Measurements from ENCODE around the gene KLHL28.
A peak's percentile ranks its signal among the peaks of the same experiment; 100 is the strongest.

Gene KLHL28

GRCh38 chr14:44960646-44961045 lies 1.1 kb downstream of the KLHL28 start:
- DNase-seq (ENCODE audit: low spot score), result no peak

GRCh38 chr14:44960146-44960545 lies 1.6 kb downstream of the KLHL28 start:
- no peak for DNase-seq (ENCODE audit: low spot score)

- DNase-seq (ENCODE audit: low spot score), result no peak
Measured at GRCh38 chr14:44959538-44959937, 2.2 kb downstream of the KLHL28 start.

- no peak for DNase-seq (ENCODE audit: low spot score)
Measured at GRCh38 chr14:44956866-44957265, 4.9 kb downstream of the KLHL28 start.

- no peak for DNase-seq (ENCODE audit: low spot score)
Measured at GRCh38 chr14:44955528-44955927, 6.2 kb downstream of the KLHL28 start.

GRCh38 chr14:44954750-44955149 lies 7.0 kb downstream of the KLHL28 start:
- DNase-seq (ENCODE audit: low spot score), result no peak

GRCh38 chr14:44952391-44953110 lies 9.2 kb downstream of the KLHL28 start:
- no peak for DNase-seq (ENCODE audit: low spot score)

- no peak for DNase-seq (ENCODE audit: low spot score)
Measured at GRCh38 chr14:44951051-44951450, 10.7 kb downstream of the KLHL28 start.

- no peak for DNase-seq (ENCODE audit: low spot score)
Measured at GRCh38 chr14:44945264-44945663, 16.5 kb downstream of the KLHL28 start.

GRCh38 chr14:44944107-44944506 lies 17.6 kb downstream of the KLHL28 start:
- DNase-seq (ENCODE audit: low spot score), result no peak

- DNase-seq (ENCODE audit: low spot score), result no peak
Measured at GRCh38 chr14:44942436-44942835, 19.3 kb downstream of the KLHL28 start.

- no peak for DNase-seq (ENCODE audit: low spot score)
Measured at GRCh38 chr14:44941591-44941990, 20.2 kb downstream of the KLHL28 start.

GRCh38 chr14:44940944-44941343 lies 20.8 kb downstream of the KLHL28 start:
- DNase-seq (ENCODE audit: low spot score), result no peak

GRCh38 chr14:44940211-44940610 lies 21.5 kb downstream of the KLHL28 start:
- DNase-seq (ENCODE audit: low spot score), result no peak

- no peak for DNase-seq (ENCODE audit: low spot score)
Measured at GRCh38 chr14:44937547-44937946, 24.2 kb downstream of the KLHL28 start.

- no peak for DNase-seq (ENCODE audit: low spot score)
Measured at GRCh38 chr14:44935155-44935554, 26.6 kb downstream of the KLHL28 start.

GRCh38 chr14:44928793-44929192 lies 33.0 kb downstream of the KLHL28 start:
- DNase-seq (ENCODE audit: low spot score), result peak; percentile 6

GRCh38 chr14:44914849-44915248 lies 46.9 kb downstream of the KLHL28 start:
- DNase-seq (ENCODE audit: low spot score), result no peak

GRCh38 chr14:44912041-44912869 lies 49.5 kb downstream of the KLHL28 start:
- DNase-seq (ENCODE audit: low spot score), result no peak

GRCh38 chr14:44910821-44911220 lies 50.9 kb downstream of the KLHL28 start:
- no peak for DNase-seq (ENCODE audit: low spot score)

GRCh38 chr14:44901696-44902095 lies 60.1 kb downstream of the KLHL28 start:
- no peak for DNase-seq (ENCODE audit: low spot score)

- DNase-seq (ENCODE audit: low spot score), result no peak
Measured at GRCh38 chr14:44898551-44898950, 63.2 kb downstream of the KLHL28 start.

GRCh38 chr14:44897845-44898151 lies 63.9 kb downstream of the KLHL28 start:
- no peak for DNase-seq (ENCODE audit: low spot score)

Data from CD4-positive, alpha-beta T cell treated with Interleukin-6 at 100 ng/mL for 8 hours (primary cell).